Gastrocnemius medialis (tissue), 4 donors: ENCODE results near the gene CDH8. TPM values are rescaled to one million over a fixed set of nuclear protein-coding genes. Genes with fewer than 3 reads are reported as not detected.

Experiments
- ATAC-seq, 2 donors: fragments of 150-250 bp; one replicate each; pipeline ENCODE4 v1.9.1; 2016
- DNase-seq, 2 donors: peaks; one replicate each; pipeline ENCODE4 v3.0.0-alpha.2; 2019
- H3K27ac ChIP-seq, 4 donors: fragments of 200-600 bp; sonication (generic); 1 replicate in 1 of 4; 2 replicates in 3 of 4; pipeline ENCODE4 v1.5.1; 2016 to 2018; ENCODE audit warnings: mild to moderate bottlenecking in 2 of 4, moderate library complexity in 1 of 4
- H3K27me3 ChIP-seq, 3 donors: fragments of 200-600 bp; sonication (generic) in 2 of 3; 1 replicate in 1 of 3; 2 replicates in 2 of 3; pipeline versions ENCODE4 v1.5.1 to v1.6.0; 2016 to 2019; ENCODE audit warnings: mild to moderate bottlenecking in 1 of 3, moderate library complexity in 1 of 3
- H3K36me3 ChIP-seq, 2 donors: fragments of 200-600 bp; sonication (generic) in 1 of 2; one replicate each; pipeline ENCODE4 v1.5.1; 2017 to 2018
- H3K4me1 ChIP-seq, 2 donors: fragments of 200-600 bp; sonication (generic) in 1 of 2; one replicate each; pipeline ENCODE4 v1.5.1; 2016 to 2017; ENCODE audit warnings: mild to moderate bottlenecking in 2 of 2
- H3K4me3 ChIP-seq, 4 donors: fragments of 200-600 bp; sonication (generic) in 3 of 4; 1 replicate in 1 of 4; 2 replicates in 3 of 4; pipeline ENCODE4 v1.5.1; 2016 to 2019; ENCODE audit warnings: mild to moderate bottlenecking in 2 of 4
- H3K9me3 ChIP-seq, 3 donors: fragments of 200-600 bp; sonication (generic) in 2 of 3; 1 replicate in 1 of 3; 2 replicates in 2 of 3; pipeline ENCODE4 v1.5.1; 2016 to 2019
- POLR2A ChIP-seq, 2 donors: fragments of 450-650 bp; IDR thresholded peaks; one replicate each; pipeline ENCODE4 v1.6.1; 2017; ENCODE audit warnings: antibody characterized with exemption in 2 of 2, mild to moderate bottlenecking in 2 of 2, moderate library complexity in 2 of 2
- in situ Hi-C, 4 donors: fragments of 200-750 bp; cut with MboI; loops; one replicate each; pipeline versions ENCODE4 v1.15.0 to v1.8.0; 2017; ENCODE audit warnings: low sequenced_read_pairs in 4 of 4
- intact Hi-C: fragments of 100-400 bp; cut with DNase I; formaldehyde crosslinking; loops from one replicate; pipeline ENCODE4 v1.15.1; 2023; ENCODE audit warnings: low total_unique reads
- total RNA-seq, 4 donors: library from RNA; depleted of rRNA; stranded (reverse); fragments of >200 nt; gene quantifications; one replicate each; pipeline versions ENCODE4 v1.1.0 to v1.2.3, GENCODE V29; 2016
- TF ChIP-seq, protein P1 (sequence below), 5 experiments: fragments of 450-650 bp in 3 of 5; fragments of 200-600 bp in 2 of 5; sonication (generic) in 2 of 5; IDR thresholded peaks in 4 of 5; conservative IDR thresholded peaks in 1 of 5; 1 replicate in 4 of 5; 2 replicates in 1 of 5; pipeline ENCODE4 v1.5.1; 2016 to 2019; ENCODE audit warnings: antibody characterized with exemption in 5 of 5, mild to moderate bottlenecking in 3 of 5, moderate library complexity in 3 of 5

CDH8 gene
- total RNA-seq, 4 donors from 2014 or later: 0.04 to 0.20 (median 0.17) TPM; not detected in 1

DNA sequence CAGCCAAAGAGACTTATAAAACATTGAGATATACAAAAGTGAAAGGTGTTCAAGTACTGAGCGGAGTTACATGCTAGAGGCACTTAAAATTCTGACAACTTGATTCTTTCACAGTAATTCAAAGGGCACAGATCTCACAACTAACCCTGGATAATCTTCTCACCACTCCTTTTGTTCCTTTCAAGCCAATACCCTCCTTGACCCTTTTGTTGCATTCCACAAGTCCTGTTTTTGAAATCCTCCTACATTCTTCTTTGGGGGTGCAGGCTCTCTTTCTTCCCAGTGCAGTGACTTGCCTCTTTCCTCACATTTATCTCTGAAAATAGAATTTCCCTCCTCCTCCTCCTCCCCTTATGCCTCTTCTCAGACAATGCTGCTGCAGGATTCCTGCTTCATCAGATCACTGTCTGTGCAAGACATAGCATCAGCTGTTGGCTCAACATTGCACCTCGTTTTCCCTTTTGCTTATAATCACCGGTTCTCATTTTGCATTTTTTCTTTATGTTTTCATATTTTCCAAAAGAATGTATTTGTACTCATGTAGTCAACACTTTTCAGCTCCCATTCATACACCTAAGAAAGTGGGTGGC lies 199.3 kb downstream of the CDH8 start:
- Histone ChIP-seq H3K27me3 (no peaks in the 10 kb centered on the region), H3K36me3 (no peaks in the 10 kb centered on the region), H3K27ac (no peak overlapping the region), H3K4me1 (no peaks in the 10 kb centered on the region), H3K9me3 (no peaks in the 10 kb centered on the region), H3K4me3 (no peak overlapping the region)
- no peak for ATAC-seq
- intact Hi-C loops (no loop called here), in situ Hi-C loops (loop anchor here in 1 of 4 donors (25.0 kb wide), 1 partner anchor 100 kb away; no protein-coding TSS in a partner anchor)
- TF ChIP-seq POLR2A (IDR thresholded peaks at IDR 0.05): no peak
- TF ChIP-seq, protein P1, sequence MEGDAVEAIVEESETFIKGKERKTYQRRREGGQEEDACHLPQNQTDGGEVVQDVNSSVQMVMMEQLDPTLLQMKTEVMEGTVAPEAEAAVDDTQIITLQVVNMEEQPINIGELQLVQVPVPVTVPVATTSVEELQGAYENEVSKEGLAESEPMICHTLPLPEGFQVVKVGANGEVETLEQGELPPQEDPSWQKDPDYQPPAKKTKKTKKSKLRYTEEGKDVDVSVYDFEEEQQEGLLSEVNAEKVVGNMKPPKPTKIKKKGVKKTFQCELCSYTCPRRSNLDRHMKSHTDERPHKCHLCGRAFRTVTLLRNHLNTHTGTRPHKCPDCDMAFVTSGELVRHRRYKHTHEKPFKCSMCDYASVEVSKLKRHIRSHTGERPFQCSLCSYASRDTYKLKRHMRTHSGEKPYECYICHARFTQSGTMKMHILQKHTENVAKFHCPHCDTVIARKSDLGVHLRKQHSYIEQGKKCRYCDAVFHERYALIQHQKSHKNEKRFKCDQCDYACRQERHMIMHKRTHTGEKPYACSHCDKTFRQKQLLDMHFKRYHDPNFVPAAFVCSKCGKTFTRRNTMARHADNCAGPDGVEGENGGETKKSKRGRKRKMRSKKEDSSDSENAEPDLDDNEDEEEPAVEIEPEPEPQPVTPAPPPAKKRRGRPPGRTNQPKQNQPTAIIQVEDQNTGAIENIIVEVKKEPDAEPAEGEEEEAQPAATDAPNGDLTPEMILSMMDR (IDR thresholded peaks at IDR 0.05 in 4 of 5, conservative IDR thresholded peaks at IDR 0.05 in 1 of 5): no peak
- DNase-seq: no peak

DNA sequence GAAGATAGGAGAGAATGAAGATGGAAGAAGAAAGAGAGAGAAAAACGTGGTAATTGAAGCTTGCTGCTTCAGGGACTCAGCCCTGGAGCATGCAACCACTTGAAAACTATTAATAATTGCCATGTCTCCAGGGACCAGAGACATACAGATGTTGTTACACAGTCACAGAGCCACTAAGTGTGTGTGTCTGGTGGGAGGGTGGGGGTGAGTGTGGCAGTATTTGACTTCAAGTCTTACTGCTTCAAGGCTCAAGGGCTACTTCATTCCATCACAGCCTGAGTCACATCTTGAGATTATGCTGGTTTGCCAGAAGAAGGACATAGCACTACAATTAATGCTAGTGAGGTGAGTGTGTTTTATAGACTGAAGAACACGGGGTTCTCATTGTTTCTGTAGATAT lies 202.2 kb downstream of the CDH8 start:
- TF ChIP-seq, protein P1 (IDR thresholded peaks at IDR 0.05 in 4 of 5, conservative IDR thresholded peaks at IDR 0.05 in 1 of 5): no peak
- no peak for TF ChIP-seq POLR2A (IDR thresholded peaks at IDR 0.05)
- intact Hi-C loops: no loop called here
- H3K36me3 ChIP-seq: no peaks in the 10 kb centered on the region

DNA sequence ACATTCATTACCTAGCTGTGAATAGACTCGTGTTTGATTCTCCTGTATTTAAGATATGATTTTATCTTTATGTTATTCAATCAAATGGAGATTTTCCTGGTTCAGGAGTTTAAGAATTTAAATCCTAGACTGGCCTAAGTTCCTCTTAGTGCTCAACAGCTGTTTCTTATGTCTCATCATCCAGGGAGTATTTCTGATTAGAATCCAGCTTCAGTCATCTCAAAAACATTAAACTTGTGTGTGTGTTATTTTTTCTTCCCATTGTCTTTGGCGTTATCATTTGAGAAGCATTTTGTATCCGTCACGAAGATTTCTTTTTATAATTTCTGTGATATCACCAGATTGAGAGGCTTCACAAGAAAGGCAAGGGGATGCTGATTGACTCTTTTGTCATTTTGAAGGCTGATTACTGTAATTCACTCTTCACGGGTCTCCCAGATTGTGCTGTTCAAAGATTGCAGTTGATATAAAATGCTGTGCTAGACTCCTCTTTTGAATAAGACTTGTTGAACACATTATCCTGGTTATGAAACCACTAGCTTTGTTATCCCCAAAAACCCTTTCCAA lies 204.8 kb downstream of the CDH8 start:
- no peaks in the 10 kb centered on the region for H3K4me1 ChIP-seq
- no peak overlapping the region for H3K4me3 ChIP-seq
- intact Hi-C loops (no loop called here), in situ Hi-C loops (loop anchor here in 1 of 4 donors (25.0 kb wide), 1 partner anchor 106 kb away; no protein-coding TSS in a partner anchor)
- H3K27me3 ChIP-seq: no peaks in the 10 kb centered on the region
- H3K9me3 ChIP-seq: no peaks in the 10 kb centered on the region
- H3K36me3 ChIP-seq: no peaks in the 10 kb centered on the region
- no peak for DNase-seq
- TF ChIP-seq POLR2A (IDR thresholded peaks at IDR 0.05): no peak
- TF ChIP-seq, protein P1 (IDR thresholded peaks at IDR 0.05 in 4 of 5, conservative IDR thresholded peaks at IDR 0.05 in 1 of 5): no peak
- no peak for ATAC-seq
- no peak overlapping the region for H3K27ac ChIP-seq

More for the DNA sequence above, 202.2 kb downstream of the CDH8 start:
- Histone ChIP-seq H3K4me3 (no peak overlapping the region), H3K27me3 (no peaks in the 10 kb centered on the region), H3K4me1 (no peaks in the 10 kb centered on the region), H3K27ac (no peak overlapping the region), H3K9me3 (no peaks in the 10 kb centered on the region)
- DNase-seq (no peak), ATAC-seq (no peak)
- in situ Hi-C loops: loop anchor here in 1 of 4 donors (25.0 kb wide), 1 partner anchor 103 kb away; no protein-coding TSS in a partner anchor

DNA sequence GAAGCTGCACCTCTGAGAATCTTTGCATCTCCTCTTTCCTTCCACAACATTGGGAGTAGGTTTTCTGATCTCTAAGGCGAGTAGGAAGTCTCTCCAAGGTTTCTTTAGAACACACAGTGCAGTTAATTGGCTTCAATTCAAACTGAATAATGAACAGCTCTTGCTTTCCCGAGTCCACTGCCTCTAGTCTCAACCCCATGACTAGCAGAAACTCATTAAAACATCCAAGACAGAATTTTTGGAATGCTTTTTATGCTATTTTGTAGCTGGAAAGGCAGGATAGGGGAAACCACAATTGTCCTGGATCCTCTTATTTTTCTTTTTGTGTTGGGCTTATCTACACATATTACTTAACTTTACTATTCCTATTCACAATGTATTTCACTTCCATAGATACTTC lies 206.6 kb downstream of the CDH8 start:
- no peak for DNase-seq
- H3K9me3 ChIP-seq: no peaks in the 10 kb centered on the region
- H3K27me3 ChIP-seq: no peaks in the 10 kb centered on the region
- TF ChIP-seq, protein P1 (IDR thresholded peaks at IDR 0.05 in 4 of 5, conservative IDR thresholded peaks at IDR 0.05 in 1 of 5): no peak
- TF ChIP-seq POLR2A (IDR thresholded peaks at IDR 0.05): no peak
- intact Hi-C loops (no loop called here), in situ Hi-C loops (loop anchor here in 1 of 4 donors (25.0 kb wide), 1 partner anchor 108 kb away; no protein-coding TSS in a partner anchor)
- H3K4me1 ChIP-seq: no peaks in the 10 kb centered on the region
- ATAC-seq: no peak
- H3K36me3 ChIP-seq: no peaks in the 10 kb centered on the region
- no peak overlapping the region for H3K27ac ChIP-seq
- H3K4me3 ChIP-seq: no peak overlapping the region
